ENCODE results near the gene HS1BP3. TPM values are rescaled to one million over a fixed set of nuclear protein-coding genes. Genes with fewer than 3 reads are reported as not detected.
A peak's percentile ranks its signal among the peaks of the same experiment; 100 is the strongest.

HS1BP3 gene
- total RNA-seq, 4 donors from 2014 or later: 23.3 to 38.2 (median 34.2) TPM

GRCh38 chr2:20603791-20604190, 47.1 kb downstream of the HS1BP3 start:
- Histone ChIP-seq H3K27me3 (no peaks in the 10 kb centered on the region), H3K27ac (peak overlapping the region; percentile 64), H3K36me3 (no peaks in the 10 kb centered on the region), H3K9me3 (peaks cover 3% of the 10 kb centered on the region), H3K4me1 (peaks cover 40% of the 10 kb centered on the region), H3K4me3 (no peak overlapping the region)
- 84% methylated on average over 5 of the region's 5 CpGs for WGBS
- TF ChIP-seq, protein P1, sequence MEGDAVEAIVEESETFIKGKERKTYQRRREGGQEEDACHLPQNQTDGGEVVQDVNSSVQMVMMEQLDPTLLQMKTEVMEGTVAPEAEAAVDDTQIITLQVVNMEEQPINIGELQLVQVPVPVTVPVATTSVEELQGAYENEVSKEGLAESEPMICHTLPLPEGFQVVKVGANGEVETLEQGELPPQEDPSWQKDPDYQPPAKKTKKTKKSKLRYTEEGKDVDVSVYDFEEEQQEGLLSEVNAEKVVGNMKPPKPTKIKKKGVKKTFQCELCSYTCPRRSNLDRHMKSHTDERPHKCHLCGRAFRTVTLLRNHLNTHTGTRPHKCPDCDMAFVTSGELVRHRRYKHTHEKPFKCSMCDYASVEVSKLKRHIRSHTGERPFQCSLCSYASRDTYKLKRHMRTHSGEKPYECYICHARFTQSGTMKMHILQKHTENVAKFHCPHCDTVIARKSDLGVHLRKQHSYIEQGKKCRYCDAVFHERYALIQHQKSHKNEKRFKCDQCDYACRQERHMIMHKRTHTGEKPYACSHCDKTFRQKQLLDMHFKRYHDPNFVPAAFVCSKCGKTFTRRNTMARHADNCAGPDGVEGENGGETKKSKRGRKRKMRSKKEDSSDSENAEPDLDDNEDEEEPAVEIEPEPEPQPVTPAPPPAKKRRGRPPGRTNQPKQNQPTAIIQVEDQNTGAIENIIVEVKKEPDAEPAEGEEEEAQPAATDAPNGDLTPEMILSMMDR (IDR thresholded peaks at IDR 0.05): no peak
- no peak for TF ChIP-seq EP300 (IDR thresholded peaks at IDR 0.05)
- no peak for TF ChIP-seq POLR2AphosphoS5 (IDR thresholded peaks at IDR 0.05)
- TF ChIP-seq POLR2A (IDR thresholded peaks at IDR 0.05): no peak
- DNase-seq (ENCODE audit: low spot score in 2 of 2): peak in 1 of 2 donors; percentile 40

DNA sequence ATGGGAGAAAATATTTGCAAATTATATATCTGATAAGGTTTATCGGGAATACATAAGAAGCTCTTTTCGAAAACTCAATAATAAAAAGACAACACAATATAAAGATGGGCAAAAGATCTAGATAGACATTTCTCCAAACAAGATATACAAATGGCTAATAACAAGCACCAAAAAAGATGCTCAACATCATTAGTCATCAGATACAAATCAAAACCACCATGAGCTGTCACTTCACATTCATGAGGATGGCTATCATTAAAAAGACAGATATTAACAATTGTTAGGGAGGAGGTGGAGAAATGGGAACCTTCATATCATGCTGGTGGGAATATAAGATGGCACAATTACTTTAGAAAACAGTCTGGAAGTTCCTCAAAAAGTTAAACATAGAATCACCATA, 48.1 kb downstream of the HS1BP3 start:
- peaks cover 38% of the 10 kb centered on the region for H3K4me1 ChIP-seq
- DNase-seq (ENCODE audit: low spot score in 2 of 2): no peak
- H3K9me3 ChIP-seq: peaks cover 3% of the 10 kb centered on the region
- no peak for TF ChIP-seq EP300 (IDR thresholded peaks at IDR 0.05)
- TF ChIP-seq POLR2A (IDR thresholded peaks at IDR 0.05): no peak
- TF ChIP-seq, protein P1 (IDR thresholded peaks at IDR 0.05): no peak
- TF ChIP-seq POLR2AphosphoS5 (IDR thresholded peaks at IDR 0.05): no peak
- H3K27ac ChIP-seq: no peak overlapping the region
- no peaks in the 10 kb centered on the region for H3K36me3 ChIP-seq
- no peaks in the 10 kb centered on the region for H3K27me3 ChIP-seq
- no peak overlapping the region for H3K4me3 ChIP-seq
- 91% methylated on average over 2 of the region's 2 CpGs for WGBS

DNA sequence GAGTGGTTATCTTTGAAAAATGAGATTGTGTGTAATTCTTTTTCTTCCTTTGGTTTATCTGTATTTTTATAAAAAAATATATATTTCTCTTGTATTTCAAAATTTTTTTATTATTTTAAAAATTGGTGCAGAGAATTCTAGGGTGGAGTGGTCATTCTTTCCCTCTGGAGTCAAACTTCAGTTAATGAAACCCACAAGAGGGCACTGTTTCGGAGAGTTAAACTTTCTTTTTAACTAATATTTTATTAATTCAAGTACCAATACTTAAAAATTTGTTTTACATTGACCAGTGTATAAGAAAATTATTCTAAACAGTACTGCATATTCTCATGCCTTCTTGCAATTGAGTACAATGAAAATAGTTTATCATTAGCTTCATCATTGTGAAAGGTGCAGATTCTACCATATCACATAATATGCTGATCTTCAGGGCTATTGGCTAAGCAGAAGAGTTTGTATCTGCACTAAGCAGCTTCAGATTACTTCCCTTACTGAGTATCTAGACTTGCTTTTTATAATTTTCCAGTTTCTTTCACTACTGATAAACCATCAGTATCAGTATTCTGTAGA, 50.1 kb downstream of the HS1BP3 start:
- Histone ChIP-seq H3K27ac (no peak overlapping the region), H3K9me3 (no peaks in the 10 kb centered on the region), H3K27me3 (no peaks in the 10 kb centered on the region), H3K4me1 (peaks cover 49% of the 10 kb centered on the region), H3K4me3 (no peak overlapping the region), H3K36me3 (no peaks in the 10 kb centered on the region)
- TF ChIP-seq POLR2AphosphoS5 (IDR thresholded peaks at IDR 0.05): no peak
- no peak for TF ChIP-seq EP300 (IDR thresholded peaks at IDR 0.05)
- TF ChIP-seq, protein P1 (IDR thresholded peaks at IDR 0.05): no peak
- no peak for TF ChIP-seq POLR2A (IDR thresholded peaks at IDR 0.05)
- 62% methylated on average over 1 of the region's 1 CpG for WGBS
- no peak for DNase-seq (ENCODE audit: low spot score in 2 of 2)

DNA sequence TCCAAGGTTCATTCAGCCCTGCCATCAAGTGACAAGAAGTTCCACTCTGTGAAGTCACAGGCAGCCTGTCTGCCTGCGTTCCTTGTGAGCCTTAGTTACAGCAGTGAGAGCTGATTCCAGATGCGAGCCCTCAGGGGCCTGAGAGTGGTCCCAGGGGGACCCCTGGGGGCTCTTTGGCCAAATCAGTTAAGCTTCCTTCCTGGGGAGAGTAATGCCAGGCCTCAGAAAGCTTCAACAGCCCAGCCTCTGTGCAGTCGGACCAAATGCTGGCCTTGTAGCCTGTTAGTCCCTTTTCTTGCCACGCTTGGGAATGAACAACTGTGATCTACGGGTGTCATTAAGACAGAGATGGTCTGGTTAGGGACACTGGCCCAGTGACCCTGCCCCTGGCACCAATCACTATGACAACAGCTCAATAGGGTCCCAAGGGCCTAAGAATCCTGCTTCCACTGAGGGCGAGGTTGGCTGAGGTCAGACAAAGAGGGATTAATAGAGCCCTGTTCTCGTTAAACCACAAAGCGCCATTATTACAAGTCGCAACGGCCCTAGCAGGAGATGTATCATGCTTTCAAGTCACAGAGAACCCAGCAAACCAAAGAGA, 50.9 kb downstream of the HS1BP3 start:
- no peaks in the 10 kb centered on the region for H3K27me3 ChIP-seq
- 80% methylated on average over 10 of the region's 10 CpGs for WGBS
- no peak for TF ChIP-seq EP300 (IDR thresholded peaks at IDR 0.05)
- TF ChIP-seq, protein P1 (IDR thresholded peaks at IDR 0.05): no peak
- TF ChIP-seq POLR2AphosphoS5 (IDR thresholded peaks at IDR 0.05): no peak
- no peak for TF ChIP-seq POLR2A (IDR thresholded peaks at IDR 0.05)
- no peaks in the 10 kb centered on the region for H3K9me3 ChIP-seq
- H3K27ac ChIP-seq: peak overlapping the region; percentile 51
- H3K4me3 ChIP-seq: no peak overlapping the region
- peak; percentile 37 to 64 for DNase-seq (ENCODE audit: low spot score in 2 of 2)
- peaks cover 49% of the 10 kb centered on the region for H3K4me1 ChIP-seq
- H3K36me3 ChIP-seq: no peaks in the 10 kb centered on the region

DNA sequence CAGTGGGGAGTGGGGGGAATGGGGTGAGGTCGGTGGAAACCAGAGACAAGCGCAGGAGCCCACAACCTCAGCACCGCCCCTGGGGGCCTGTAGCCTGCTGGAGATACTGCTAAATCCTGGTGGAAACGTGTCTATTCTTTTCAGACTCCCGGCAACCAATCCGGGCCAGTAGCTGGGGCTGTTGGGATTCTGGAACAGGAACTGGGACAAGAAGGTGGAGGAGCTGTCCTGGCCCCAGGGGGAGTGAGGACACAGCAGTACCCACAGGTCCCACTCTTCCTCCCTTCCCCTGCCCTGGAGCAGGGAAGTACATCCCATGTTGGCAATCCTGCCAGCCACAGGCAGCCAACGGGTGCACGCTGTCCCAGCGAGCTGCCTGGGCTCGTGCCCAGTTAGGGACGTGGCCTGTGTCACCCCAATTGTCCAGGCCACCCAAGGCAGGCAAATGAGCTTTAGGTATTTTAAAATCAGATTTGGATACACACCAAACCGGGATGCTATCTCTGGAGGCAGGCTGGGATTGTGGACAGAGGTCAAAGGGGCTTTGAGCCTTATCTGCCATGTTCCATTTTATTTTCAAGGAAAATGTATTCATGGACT, 51.8 kb downstream of the HS1BP3 start:
- Histone ChIP-seq H3K4me1 (peaks cover 45% of the 10 kb centered on the region), H3K27me3 (no peaks in the 10 kb centered on the region), H3K27ac (peak overlapping the region; percentile 51), H3K36me3 (no peaks in the 10 kb centered on the region), H3K4me3 (no peak overlapping the region), H3K9me3 (no peaks in the 10 kb centered on the region)
- TF ChIP-seq POLR2AphosphoS5 (IDR thresholded peaks at IDR 0.05): peak in 1 of 3 donors; percentile 52
- no peak for TF ChIP-seq EP300 (IDR thresholded peaks at IDR 0.05)
- TF ChIP-seq POLR2A (IDR thresholded peaks at IDR 0.05): no peak
- DNase-seq (ENCODE audit: low spot score in 2 of 2): peak; percentile 68 to 71
- 50% methylated on average over 9 of the region's 12 CpGs for WGBS
